Measurements from ENCODE around the gene FBN3. TPM values are rescaled to one million over a fixed set of nuclear protein-coding genes. Genes with fewer than 3 reads are reported as not detected.
"Not testable (repeated sequence)": the region's sequence is repeated elsewhere in the genome, so short reads cannot be mapped to it uniquely, and the experiment has no call there.

FBN3 gene
- total RNA-seq, 2 donors from 2014 or later: 0.05 TPM; not detected in 1

GRCh38 chr19:8025316-8025715, 124.1 kb downstream of the FBN3 start:
- Mint-ChIP-seq H3K4me1 (no peaks in the 10 kb centered on the region), H3K36me3 (ENCODE audit: low read depth) (no peaks in the 10 kb centered on the region), H3K27ac (no peak overlapping the region), H3K4me3 (no peak overlapping the region), H3K9me3 (no peaks in the 10 kb centered on the region), H3K27me3 (no peaks in the 10 kb centered on the region)
- no peak for ATAC-seq (replicated peaks)

DNA sequence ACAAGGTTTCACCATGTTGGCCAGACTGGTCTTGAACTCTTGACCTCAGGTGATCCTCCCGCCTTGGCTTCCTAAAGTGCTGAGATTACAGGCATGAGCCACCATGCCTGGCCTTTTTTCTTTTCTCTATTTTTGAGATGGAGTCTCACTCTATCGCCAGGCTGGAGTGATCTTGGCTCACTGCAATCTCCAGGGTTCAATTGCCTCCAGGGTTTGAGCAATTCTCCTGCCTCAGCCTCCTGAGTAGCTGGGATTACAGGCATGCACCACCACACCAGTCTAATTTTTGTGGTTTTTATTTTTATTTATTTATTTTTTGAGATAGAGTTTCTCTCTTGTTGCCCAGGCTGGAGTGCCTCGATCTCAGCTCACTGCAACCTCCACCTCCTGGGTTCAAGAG, 125.1 kb downstream of the FBN3 start:
- H3K27ac Mint-ChIP-seq; H3K4me1 Mint-ChIP-seq; H3K4me3 Mint-ChIP-seq; H3K36me3 Mint-ChIP-seq (ENCODE audit: low read depth); H3K27me3 Mint-ChIP-seq; H3K9me3 Mint-ChIP-seq; ATAC-seq (replicated peaks): not testable (repeated sequence)

DNA sequence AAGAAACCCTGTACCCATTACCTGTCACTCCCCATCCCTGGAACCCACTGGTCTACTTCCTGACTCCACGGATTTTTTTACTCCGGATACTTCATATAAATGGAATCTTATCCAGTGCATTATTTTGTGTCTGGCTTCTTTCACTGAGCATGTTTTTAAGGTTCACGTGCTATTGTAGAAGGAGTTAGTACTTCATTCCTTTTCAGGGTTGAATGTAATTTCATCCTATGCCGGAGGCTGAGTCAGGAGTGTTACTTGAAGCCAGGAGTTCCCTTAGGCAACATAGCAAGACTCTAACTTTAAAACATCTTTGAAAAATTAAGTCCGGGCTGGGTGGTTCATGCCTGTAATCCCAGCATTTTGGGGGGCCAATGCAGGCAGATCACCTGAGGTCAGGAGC, 126.0 kb downstream of the FBN3 start:
- no peak overlapping the region for H3K4me3 Mint-ChIP-seq
- no peak for ATAC-seq (replicated peaks)
- H3K4me1 Mint-ChIP-seq: no peaks in the 10 kb centered on the region
- H3K27ac Mint-ChIP-seq: no peak overlapping the region
- H3K9me3 Mint-ChIP-seq: no peaks in the 10 kb centered on the region
- H3K27me3 Mint-ChIP-seq: no peaks in the 10 kb centered on the region
- no peaks in the 10 kb centered on the region for H3K36me3 Mint-ChIP-seq (ENCODE audit: low read depth)

DNA sequence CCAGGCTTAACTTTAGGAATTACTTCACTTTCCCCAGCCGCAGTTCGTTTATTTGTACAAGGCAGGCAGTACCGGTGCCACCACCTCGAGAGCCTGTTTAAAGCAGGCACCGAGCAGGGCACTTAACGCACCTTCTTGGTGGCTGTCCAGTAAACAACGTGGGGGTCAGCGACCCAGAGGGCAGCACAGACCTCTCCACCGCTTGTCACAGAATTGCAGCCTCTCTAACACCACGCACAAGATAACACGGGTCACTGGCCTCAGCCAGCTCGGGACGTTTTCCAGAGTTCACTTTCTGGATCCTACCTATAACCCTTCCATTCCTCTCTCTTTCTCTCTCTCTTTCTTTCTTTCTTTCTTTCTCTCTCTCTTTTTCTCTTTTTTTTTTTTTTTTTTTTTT, 127.1 kb downstream of the FBN3 start:
- peaks cover 3% of the 10 kb centered on the region for H3K4me1 Mint-ChIP-seq
- no peaks in the 10 kb centered on the region for H3K36me3 Mint-ChIP-seq (ENCODE audit: low read depth)
- H3K9me3 Mint-ChIP-seq: no peaks in the 10 kb centered on the region
- no peak overlapping the region for H3K27ac Mint-ChIP-seq
- ATAC-seq (replicated peaks): no peak
- no peak overlapping the region for H3K4me3 Mint-ChIP-seq
- H3K27me3 Mint-ChIP-seq: no peaks in the 10 kb centered on the region

- Mint-ChIP-seq H3K4me1 (peaks cover 5% of the 10 kb centered on the region), H3K4me3 (no peak overlapping the region), H3K36me3 (ENCODE audit: low read depth) (no peaks in the 10 kb centered on the region), H3K27ac (no peak overlapping the region), H3K27me3 (no peaks in the 10 kb centered on the region), H3K9me3 (no peaks in the 10 kb centered on the region)
- ATAC-seq (replicated peaks): no peak
Observed at GRCh38 chr19:8021374-8021773, 128.0 kb downstream of the FBN3 start.

DNA sequence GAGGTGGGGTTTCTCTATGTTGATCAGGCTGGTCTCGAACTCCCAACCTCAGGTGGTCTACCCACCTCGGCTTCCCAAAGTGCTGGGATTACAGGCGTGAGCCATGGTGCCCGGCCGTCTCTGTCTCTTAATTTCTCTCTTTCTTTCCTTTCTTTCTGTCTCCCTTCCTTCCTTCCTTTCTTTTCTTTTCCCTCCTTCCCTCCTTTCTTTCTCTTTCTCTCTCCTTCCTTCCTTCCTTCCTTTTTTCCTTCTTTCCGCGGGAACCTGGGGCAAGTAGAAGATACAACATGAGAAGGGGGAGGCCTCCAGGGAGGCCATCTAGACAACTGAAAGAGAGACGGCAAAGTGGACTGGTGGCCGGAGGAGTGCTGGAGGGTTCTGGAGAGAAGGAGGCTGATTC, 128.7 kb downstream of the FBN3 start:
- H3K9me3 Mint-ChIP-seq: no peaks in the 10 kb centered on the region
- no peak overlapping the region for H3K4me3 Mint-ChIP-seq
- H3K27ac Mint-ChIP-seq: no peak overlapping the region
- H3K27me3 Mint-ChIP-seq: no peaks in the 10 kb centered on the region
- no peak for ATAC-seq (replicated peaks)
- H3K4me1 Mint-ChIP-seq: peaks cover 5% of the 10 kb centered on the region
- no peaks in the 10 kb centered on the region for H3K36me3 Mint-ChIP-seq (ENCODE audit: low read depth)

GRCh38 chr19:8017808-8018207, 131.6 kb downstream of the FBN3 start:
- H3K27ac Mint-ChIP-seq: no peak overlapping the region
- ATAC-seq (replicated peaks): peak; percentile 80

More at GRCh38 chr19:8017808-8018207, 131.6 kb downstream of the FBN3 start:
- Mint-ChIP-seq H3K36me3 (ENCODE audit: low read depth) (no peaks in the 10 kb centered on the region), H3K27me3 (no peaks in the 10 kb centered on the region), H3K4me1 (peaks cover 5% of the 10 kb centered on the region), H3K4me3 (no peak overlapping the region), H3K9me3 (no peaks in the 10 kb centered on the region)

Other genes with a start within 250 kb of the FBN3 start
- 10 to 100 TPM; 39.0 to 46.3 TPM for gene MAP2K7, start 245.7 kb downstream of the FBN3 start, total RNA-seq
- gene TGFBR3L, start 234.8 kb downstream of the FBN3 start, total RNA-seq: 1 to 10 TPM; 3.7 to 7.6 TPM
- gene SNAPC2, start 229.3 kb downstream of the FBN3 start, total RNA-seq: 10 to 100 TPM; 16.4 to 20.9 TPM
- under 1 TPM in 1 of 2 donors, not detected in 1; 0.19 TPM for gene CTXN1, start 223.5 kb downstream of the FBN3 start, total RNA-seq
- 10 to 100 TPM; 49.8 to 81.5 TPM for gene TIMM44, start 205.9 kb downstream of the FBN3 start, total RNA-seq
- gene ELAVL1, start 144.0 kb downstream of the FBN3 start, total RNA-seq: 100 to 1,000 TPM in 1 of 2 donors, 10 to 100 TPM in 1; 81.6 to 155 TPM
- under 1 TPM in 1 of 2 donors, not detected in 1; 0.48 TPM for gene CCL25, start 96.8 kb downstream of the FBN3 start, total RNA-seq
- gene CERS4, start 59.8 kb upstream of the FBN3 start, total RNA-seq: 10 to 100 TPM; 14.7 to 33.0 TPM
- gene CD320, start 158.8 kb upstream of the FBN3 start, total RNA-seq: 10 to 100 TPM; 49.0 to 87.8 TPM
- 10 to 100 TPM; 42.6 to 51.3 TPM for gene NDUFA7, start 171.8 kb upstream of the FBN3 start, total RNA-seq
- gene RPS28, start 171.9 kb upstream of the FBN3 start, total RNA-seq: 1,000 to 10,000 TPM; 2,364 to 2,621 TPM
- 1 to 10 TPM; 1.4 to 6.3 TPM for gene KANK3, start 193.7 kb upstream of the FBN3 start, total RNA-seq
- gene ANGPTL4, start 214.6 kb upstream of the FBN3 start, total RNA-seq: 100 to 1,000 TPM in 1 of 2 donors, 1 to 10 TPM in 1; 4.8 to 120 TPM
- gene RAB11B, start 240.8 kb upstream of the FBN3 start, total RNA-seq: 10 to 100 TPM; 79.0 to 81.1 TPM

Data from activated T-helper 17 cell treated with anti-CD3 and anti-CD28 coated beads, Interleukin-2, amount 50 U/mL, for 72 hours (primary cell).